HepG2 (cell line): ENCODE measurements around the gene PNP. TPM values are rescaled to one million over a fixed set of nuclear protein-coding genes. Genes with fewer than 3 reads are reported as not detected.

Experiments used
- DPF2 ChIP-seq: sonication (generic); formaldehyde crosslinking; IDR thresholded peaks from 2 replicates; pipeline ENCODE4 v1.4.0; 2020; ENCODE audit warnings: mild to moderate bottlenecking, low read depth, missing genetic modification reagents, borderline replicate concordance
- FOXC1 ChIP-seq: sonication (generic); formaldehyde crosslinking; IDR thresholded peaks from 2 replicates; pipeline ENCODE4 v1.8.0; 2022; ENCODE audit warnings: mild to moderate bottlenecking, missing genetic modification reagents, borderline replicate concordance
- GTF2F1 ChIP-seq: fragments of 150-350 bp; IDR thresholded peaks from 2 replicates; pipeline ENCODE4 v1.6.1; 2014; ENCODE audit warnings: low read length
- KDM5A ChIP-seq: fragments of 200-600 bp; sonication (generic); IDR thresholded peaks from 2 replicates; pipeline ENCODE4 v1.7.0; 2018; ENCODE audit warnings: antibody characterized with exemption, mild to moderate bottlenecking, low read length, borderline replicate concordance
- MAFK ChIP-seq, 2 experiments: IDR thresholded peaks in 1 of 2; conservative IDR thresholded peaks in 1 of 2; 2 replicates each; pipeline ENCODE4 v1.6.1; 2011; ENCODE audit warnings: improper control_type of control experiment in 2 of 2, low read length in 2 of 2
- MTA1 ChIP-seq: sonication (generic); formaldehyde crosslinking; IDR thresholded peaks from 2 replicates; pipeline ENCODE4 v1.4.0; 2020; ENCODE audit warnings: missing genetic modification reagents, mild to moderate bottlenecking, borderline replicate concordance
- NFATC3 ChIP-seq: sonication (generic); formaldehyde crosslinking; IDR thresholded peaks from 2 replicates; pipeline ENCODE4 v1.5.1; 2020; ENCODE audit warnings: mild to moderate bottlenecking, missing genetic modification reagents
- RFXANK ChIP-seq: IDR thresholded peaks from 2 replicates; pipeline ENCODE4 v1.6.1; 2016
- SRSF9 ChIP-seq: fragments of 200-400 bp; formaldehyde crosslinking; IDR thresholded peaks from 2 replicates; pipeline ENCODE4 v1.6.1; 2018; ENCODE audit warnings: borderline replicate concordance, mild to moderate bottlenecking, low read depth, low read length; ENCODE audit not compliant: insufficient read depth, poor library complexity, severe bottlenecking
- THAP11 ChIP-seq: IDR thresholded peaks from 2 replicates; pipeline ENCODE4 v1.6.1; 2016; ENCODE audit warnings: missing biosample characterization, missing genetic modification reagents
- TMF1 ChIP-seq: sonication (generic); formaldehyde crosslinking; IDR thresholded peaks from 2 replicates; pipeline ENCODE4 v1.8.1; 2022; ENCODE audit warnings: low read depth, missing genetic modification reagents
- ZFY ChIP-seq: sonication (generic); formaldehyde crosslinking; IDR thresholded peaks from 2 replicates; pipeline ENCODE4 v1.4.0; 2020; ENCODE audit warnings: missing genetic modification reagents
- ZNF235 ChIP-seq: sonication (generic); formaldehyde crosslinking; IDR thresholded peaks from 2 replicates; pipeline ENCODE4 v1.8.1; 2023; ENCODE audit warnings: mild to moderate bottlenecking, missing genetic modification reagents, borderline replicate concordance
- ZNF616 ChIP-seq: sonication (generic); formaldehyde crosslinking; IDR thresholded peaks from 2 replicates; pipeline ENCODE4 v1.5.0; 2020; ENCODE audit warnings: low read depth, mild to moderate bottlenecking, missing genetic modification reagents
- ZNF879 ChIP-seq: sonication (generic); formaldehyde crosslinking; IDR thresholded peaks from 2 replicates; pipeline ENCODE4 v1.8.1; 2023; ENCODE audit warnings: missing genetic modification reagents
- ZSCAN12 ChIP-seq: sonication (generic); formaldehyde crosslinking; IDR thresholded peaks from 2 replicates; pipeline ENCODE4 v1.9.0; 2021; ENCODE audit warnings: mild to moderate bottlenecking, missing genetic modification reagents
- polyA plus RNA-seq, 8 experiments: library from polyadenylated mRNA; depleted of rRNA in 3 of 8; stranded (reverse) in 7 of 8; unstranded in 1 of 8; fragments of >200 nt; fragmentation: Illumina TruSeq in 4 of 8; extraction: Trizol in 4 of 8; gene quantifications; 2 replicates each; pipeline versions ENCODE4 v1.2.1 to v1.2.3, GENCODE V29; 2011 to 2016; ENCODE audit warnings: low read depth in 4 of 8, missing spikeins in 1 of 8, mixed read lengths in 1 of 8; ENCODE audit not compliant: insufficient read depth in 1 of 8
- total RNA-seq, 5 experiments: library from RNA; depleted of rRNA; stranded (reverse); fragments of >200 nt; fragmentation: Illumina TruSeq; extraction: Trizol; gene quantifications; 2 replicates each; pipeline ENCODE4 v1.2.3, GENCODE V29; 2016; ENCODE audit warnings: low read depth in 1 of 5
- TF ChIP-seq, protein P1 (sequence below): sonication (generic); formaldehyde crosslinking; IDR thresholded peaks from 2 replicates; pipeline ENCODE4 v1.5.0; 2020; ENCODE audit warnings: mild to moderate bottlenecking, missing genetic modification reagents
- TF ChIP-seq, protein P2 (sequence below): sonication (generic); formaldehyde crosslinking; IDR thresholded peaks from 2 replicates; pipeline ENCODE4 v1.4.0; 2020; ENCODE audit warnings: mild to moderate bottlenecking, missing genetic modification reagents, borderline replicate concordance
- TF ChIP-seq, protein P3 (sequence below): sonication (generic); formaldehyde crosslinking; IDR thresholded peaks from 2 replicates; pipeline ENCODE4 v1.8.1; 2023; ENCODE audit warnings: mild to moderate bottlenecking, missing genetic modification reagents
- TF ChIP-seq, protein P4 (sequence below): sonication (generic); formaldehyde crosslinking; IDR thresholded peaks from 2 replicates; pipeline ENCODE4 v1.5.0; 2020; ENCODE audit warnings: missing genetic modification reagents
- TF ChIP-seq, protein P5 (sequence below): sonication (generic); formaldehyde crosslinking; IDR thresholded peaks from 2 replicates; pipeline ENCODE4 v1.4.0; 2020; ENCODE audit warnings: mild to moderate bottlenecking, missing genetic modification reagents

The PNP gene
- total and polyA plus RNA-seq, 2 of the 13 experiments (the other 11 are each of a cell fraction or from before 2014, with no cell fraction given), result 45.4 to 74.8 TPM

DNA sequence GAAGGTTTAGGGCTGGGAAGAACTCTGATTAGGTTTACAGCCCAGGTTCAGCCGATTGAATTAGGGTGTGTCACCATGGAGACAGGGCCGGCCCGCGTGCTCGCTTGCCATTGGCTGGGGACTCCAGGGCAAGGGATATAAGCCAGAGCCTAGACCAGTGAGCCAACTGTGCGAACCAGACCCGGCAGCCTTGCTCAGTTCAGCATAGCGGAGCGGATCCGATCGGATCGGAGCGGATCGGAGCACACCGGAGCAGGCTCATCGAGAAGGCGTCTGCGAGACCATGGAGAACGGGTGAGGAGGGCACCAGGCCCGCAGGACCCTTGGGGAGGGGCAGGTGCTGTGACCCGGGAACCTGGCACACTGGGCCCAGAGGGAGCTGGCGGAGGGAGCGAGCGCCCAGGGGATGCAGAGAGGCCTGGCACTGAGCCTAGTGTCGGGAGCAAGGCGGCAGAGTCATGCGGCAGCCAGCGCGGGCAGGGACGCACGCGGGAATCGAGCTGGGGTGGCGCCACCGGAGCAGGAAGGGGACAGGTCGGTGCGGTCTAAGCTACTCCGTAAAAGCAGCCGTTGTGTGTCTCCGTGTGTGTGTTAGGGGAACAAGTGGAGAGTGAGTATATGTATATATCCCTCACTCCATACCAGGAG is at the start of gene PNP (continued):
- TF ChIP-seq, protein P1, sequence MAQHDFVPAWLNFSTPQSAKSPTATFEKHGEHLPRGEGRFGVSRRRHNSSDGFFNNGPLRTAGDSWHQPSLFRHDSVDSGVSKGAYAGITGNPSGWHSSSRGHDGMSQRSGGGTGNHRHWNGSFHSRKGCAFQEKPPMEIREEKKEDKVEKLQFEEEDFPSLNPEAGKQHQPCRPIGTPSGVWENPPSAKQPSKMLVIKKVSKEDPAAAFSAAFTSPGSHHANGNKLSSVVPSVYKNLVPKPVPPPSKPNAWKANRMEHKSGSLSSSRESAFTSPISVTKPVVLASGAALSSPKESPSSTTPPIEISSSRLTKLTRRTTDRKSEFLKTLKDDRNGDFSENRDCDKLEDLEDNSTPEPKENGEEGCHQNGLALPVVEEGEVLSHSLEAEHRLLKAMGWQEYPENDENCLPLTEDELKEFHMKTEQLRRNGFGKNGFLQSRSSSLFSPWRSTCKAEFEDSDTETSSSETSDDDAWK (CRISPR knock-in tag), result no peak
- TF ChIP-seq ZFY (peak; percentile 92), RFXANK (CRISPR knock-in tag) (0 out of 2 replicates have a peak, but pooled peaks have one; percentile 38), ZNF235 (CRISPR knock-in tag) (no peak; the same call in 1 of the 2 replicates), ZNF879 (CRISPR knock-in tag) (peak; percentile 95), MTA1 (CRISPR knock-in tag) (peak; percentile 85), SRSF9 (no peak), DPF2 (no peak), ZNF616 (CRISPR knock-in tag) (peak; percentile 80; the same call in 1 of the 2 replicates), ZSCAN12 (CRISPR knock-in tag) (no peak), NFATC3 (CRISPR knock-in tag) (0 out of 2 replicates have a peak, but pooled peaks have one; percentile 73), GTF2F1 (peak; percentile 61; the same call in 1 of the 2 replicates), TMF1 (CRISPR knock-in tag) (peak; percentile 86; the same call in 1 of the 2 replicates), THAP11 (CRISPR knock-in tag) (peak; percentile 74), MAFK (conservative IDR thresholded peaks at IDR 0.05 in 1 of 2, IDR thresholded peaks at IDR 0.05 in 1 of 2; ENCODE audit: low read length in 2 of 2) (0 out of 4 replicates have a peak, but pooled peaks of 1 of the 2 experiments have one; percentile 16), FOXC1 (peak; percentile 87), KDM5A (no peak; the same call in 1 of the 2 replicates)
- TF ChIP-seq, protein P2, sequence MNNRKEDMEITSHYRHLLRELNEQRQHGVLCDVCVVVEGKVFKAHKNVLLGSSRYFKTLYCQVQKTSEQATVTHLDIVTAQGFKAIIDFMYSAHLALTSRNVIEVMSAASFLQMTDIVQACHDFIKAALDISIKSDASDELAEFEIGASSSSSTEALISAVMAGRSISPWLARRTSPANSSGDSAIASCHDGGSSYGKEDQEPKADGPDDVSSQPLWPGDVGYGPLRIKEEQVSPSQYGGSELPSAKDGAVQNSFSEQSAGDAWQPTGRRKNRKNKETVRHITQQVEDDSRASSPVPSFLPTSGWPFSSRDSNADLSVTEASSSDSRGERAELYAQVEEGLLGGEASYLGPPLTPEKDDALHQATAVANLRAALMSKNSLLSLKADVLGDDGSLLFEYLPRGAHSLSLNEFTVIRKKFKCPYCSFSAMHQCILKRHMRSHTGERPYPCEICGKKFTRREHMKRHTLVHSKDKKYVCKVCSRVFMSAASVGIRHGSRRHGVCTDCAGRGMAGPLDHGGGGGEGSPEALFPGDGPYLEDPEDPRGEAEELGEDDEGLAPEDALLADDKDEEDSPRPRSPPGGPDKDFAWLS, result no peak
- TF ChIP-seq, protein P3, sequence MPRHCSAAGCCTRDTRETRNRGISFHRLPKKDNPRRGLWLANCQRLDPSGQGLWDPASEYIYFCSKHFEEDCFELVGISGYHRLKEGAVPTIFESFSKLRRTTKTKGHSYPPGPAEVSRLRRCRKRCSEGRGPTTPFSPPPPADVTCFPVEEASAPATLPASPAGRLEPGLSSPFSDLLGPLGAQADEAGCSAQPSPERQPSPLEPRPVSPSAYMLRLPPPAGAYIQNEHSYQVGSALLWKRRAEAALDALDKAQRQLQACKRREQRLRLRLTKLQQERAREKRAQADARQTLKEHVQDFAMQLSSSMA (CRISPR knock-in tag), result peak; percentile 93
- TF ChIP-seq, protein P4, sequence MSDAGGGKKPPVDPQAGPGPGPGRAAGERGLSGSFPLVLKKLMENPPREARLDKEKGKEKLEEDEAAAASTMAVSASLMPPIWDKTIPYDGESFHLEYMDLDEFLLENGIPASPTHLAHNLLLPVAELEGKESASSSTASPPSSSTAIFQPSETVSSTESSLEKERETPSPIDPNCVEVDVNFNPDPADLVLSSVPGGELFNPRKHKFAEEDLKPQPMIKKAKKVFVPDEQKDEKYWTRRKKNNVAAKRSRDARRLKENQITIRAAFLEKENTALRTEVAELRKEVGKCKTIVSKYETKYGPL (CRISPR knock-in tag), result no peak
- TF ChIP-seq, protein P5, sequence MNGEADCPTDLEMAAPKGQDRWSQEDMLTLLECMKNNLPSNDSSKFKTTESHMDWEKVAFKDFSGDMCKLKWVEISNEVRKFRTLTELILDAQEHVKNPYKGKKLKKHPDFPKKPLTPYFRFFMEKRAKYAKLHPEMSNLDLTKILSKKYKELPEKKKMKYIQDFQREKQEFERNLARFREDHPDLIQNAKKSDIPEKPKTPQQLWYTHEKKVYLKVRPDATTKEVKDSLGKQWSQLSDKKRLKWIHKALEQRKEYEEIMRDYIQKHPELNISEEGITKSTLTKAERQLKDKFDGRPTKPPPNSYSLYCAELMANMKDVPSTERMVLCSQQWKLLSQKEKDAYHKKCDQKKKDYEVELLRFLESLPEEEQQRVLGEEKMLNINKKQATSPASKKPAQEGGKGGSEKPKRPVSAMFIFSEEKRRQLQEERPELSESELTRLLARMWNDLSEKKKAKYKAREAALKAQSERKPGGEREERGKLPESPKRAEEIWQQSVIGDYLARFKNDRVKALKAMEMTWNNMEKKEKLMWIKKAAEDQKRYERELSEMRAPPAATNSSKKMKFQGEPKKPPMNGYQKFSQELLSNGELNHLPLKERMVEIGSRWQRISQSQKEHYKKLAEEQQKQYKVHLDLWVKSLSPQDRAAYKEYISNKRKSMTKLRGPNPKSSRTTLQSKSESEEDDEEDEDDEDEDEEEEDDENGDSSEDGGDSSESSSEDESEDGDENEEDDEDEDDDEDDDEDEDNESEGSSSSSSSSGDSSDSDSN (CRISPR knock-in tag), result peak; percentile 98
